HFFc6 (cell line): Measurements from ENCODE around the gene OR10G7. TPM values are rescaled to one million over a fixed set of nuclear protein-coding genes. Genes with fewer than 3 reads are reported as not detected.

Source experiments
- DNase-seq: peaks from one replicate; pipeline ENCODE4 v3.0.0-alpha.2; 2018
- H3K27ac Mint-ChIP-seq: 2 replicates; pipeline ENCODE4 v1.8.0; 2020; ENCODE audit warnings: mild to moderate bottlenecking, mixed read lengths
- H3K27me3 Mint-ChIP-seq: 2 replicates; pipeline ENCODE4 v1.8.0; 2021; ENCODE audit warnings: mild to moderate bottlenecking, moderate library complexity, mixed read lengths; ENCODE audit not compliant: insufficient read depth
- H3K36me3 Mint-ChIP-seq: 2 replicates; pipeline ENCODE4 v1.8.0; 2021; ENCODE audit warnings: low read depth, mixed read lengths
- H3K4me1 Mint-ChIP-seq: 2 replicates; pipeline ENCODE4 v1.8.0; 2020; ENCODE audit warnings: low read depth, mixed read lengths
- H3K4me3 Mint-ChIP-seq: 2 replicates; pipeline ENCODE4 v1.8.0; 2020; ENCODE audit warnings: mild to moderate bottlenecking, moderate library complexity, mixed read lengths
- H3K9me3 Mint-ChIP-seq: 2 replicates; pipeline ENCODE4 v1.8.0; 2020; ENCODE audit warnings: mild to moderate bottlenecking, mixed read lengths
- CTCF ChIP-seq: fragments of 200-600 bp; sonication (generic); IDR thresholded peaks from 2 replicates; pipeline ENCODE4 v1.5.0; 2021; ENCODE audit warnings: antibody characterized with exemption, mild to moderate bottlenecking
- long read RNA-seq: library from polyadenylated mRNA; unstranded; transcript quantifications from one replicate; pipeline ENCODE4 v2.0.0, GENCODE V29; 2019
- total RNA-seq, 6 experiments: library from RNA; stranded (reverse); fragmentation: NEBNext Ultra II Directional; extraction: Animal tissue kit (Norgen Biotek cat#: 25700); gene quantifications; 2 replicates in 1 of 6; 3 replicates in 5 of 6; pipeline ENCODE4 v1.2.3, GENCODE V29; 2021

OR10G7 gene
- not detected for total RNA-seq
- long read RNA-seq = 0 reads

- H3K36me3 Mint-ChIP-seq = no peaks in the 10 kb centered on the region
- DNase-seq = no peak
Measured at GRCh38 chr11:124041254-124041653, at the start of gene OR10G7. OR10G7 (minus strand) TSS chr11:124041325; CDS start chr11:124039001, 2,324 bp downstream.

GRCh38 chr11:124085997-124086846 lies 45.1 kb upstream of the OR10G7 start:
- no peak overlapping the region for H3K27ac Mint-ChIP-seq
- no peaks in the 10 kb centered on the region for H3K36me3 Mint-ChIP-seq
- DNase-seq = no peak
- H3K27me3 Mint-ChIP-seq = peaks cover 1% of the 10 kb centered on the region
- TF ChIP-seq CTCF = no peak
- no peak overlapping the region for H3K4me3 Mint-ChIP-seq
- H3K4me1 Mint-ChIP-seq = no peaks in the 10 kb centered on the region
- no peaks in the 10 kb centered on the region; the same call in 1 of the 2 replicates for H3K9me3 Mint-ChIP-seq

More at GRCh38 chr11:124041254-124041653, at the start of gene OR10G7:
- Mint-ChIP-seq H3K27me3 (peaks cover 1% of the 10 kb centered on the region; the same call in 1 of the 2 replicates), H3K27ac (no peak within 1 kb of the TSS), H3K4me3 (no peak within 1 kb of the TSS), H3K9me3 (peaks cover 18% of the 10 kb centered on the region; the same call in 1 of the 2 replicates), H3K4me1 (no peaks in the 10 kb centered on the region)
- TF ChIP-seq CTCF = no peak

GRCh38 chr11:124085583-124085982 lies 44.5 kb upstream of the OR10G7 start:
- TF ChIP-seq CTCF = no peak
- no peak for DNase-seq
- peaks cover 1% of the 10 kb centered on the region for H3K27me3 Mint-ChIP-seq
- no peak overlapping the region for H3K27ac Mint-ChIP-seq
- H3K4me1 Mint-ChIP-seq = no peaks in the 10 kb centered on the region
- H3K9me3 Mint-ChIP-seq = no peaks in the 10 kb centered on the region; the same call in 1 of the 2 replicates
- H3K4me3 Mint-ChIP-seq = no peak overlapping the region
- H3K36me3 Mint-ChIP-seq = no peaks in the 10 kb centered on the region

- peaks cover 2% of the 10 kb centered on the region for H3K27me3 Mint-ChIP-seq
- H3K36me3 Mint-ChIP-seq = no peaks in the 10 kb centered on the region
- no peak overlapping the region for H3K27ac Mint-ChIP-seq
- DNase-seq = no peak
- H3K4me1 Mint-ChIP-seq = no peaks in the 10 kb centered on the region
- H3K4me3 Mint-ChIP-seq = no peak overlapping the region
- H3K9me3 Mint-ChIP-seq = no peaks in the 10 kb centered on the region; the same call in 1 of the 2 replicates
- no peak for TF ChIP-seq CTCF
Measured at GRCh38 chr11:124082371-124082770, 41.2 kb upstream of the OR10G7 start.

- no peak for DNase-seq
- peaks cover 5% of the 10 kb centered on the region for H3K27me3 Mint-ChIP-seq
- TF ChIP-seq CTCF = no peak
- H3K36me3 Mint-ChIP-seq = no peaks in the 10 kb centered on the region
- no peak overlapping the region for H3K4me3 Mint-ChIP-seq
- no peaks in the 10 kb centered on the region; the same call in 1 of the 2 replicates for H3K9me3 Mint-ChIP-seq
- H3K4me1 Mint-ChIP-seq = no peaks in the 10 kb centered on the region
- H3K27ac Mint-ChIP-seq = no peak overlapping the region
Measured at GRCh38 chr11:124081483-124081882, 40.4 kb upstream of the OR10G7 start.
